Measurements from ENCODE around the gene MCM5. TPM values are rescaled to one million over a fixed set of nuclear protein-coding genes. Genes with fewer than 3 reads are reported as not detected.
A peak's percentile ranks its signal among the peaks of the same experiment; 100 is the strongest.

The MCM5 gene
- total and polyA plus RNA-seq, 2 of the 13 experiments (the other 11 are each of a cell fraction or from before 2014, with no cell fraction given), result 40.2 to 93.5 TPM

DNA sequence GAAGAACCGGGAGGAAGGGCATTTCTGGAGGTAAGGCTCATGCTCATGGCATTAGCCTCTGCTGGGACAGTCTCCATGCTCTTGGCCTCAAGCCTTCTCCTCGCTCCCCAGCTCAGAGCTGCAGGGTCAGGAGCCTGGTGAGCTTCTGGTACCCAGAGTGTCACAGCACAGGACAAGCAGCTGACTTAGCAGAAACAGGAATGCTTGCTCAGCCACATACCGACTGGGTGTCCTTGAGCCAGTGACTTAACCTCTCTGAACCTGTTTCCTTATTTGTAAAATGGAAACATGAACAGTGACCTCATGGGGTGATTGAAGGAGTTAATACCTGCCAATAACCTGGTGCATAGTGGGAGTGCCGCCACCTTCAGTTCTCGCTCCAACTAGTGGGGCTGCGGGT is 72.5 kb downstream of the MCM5 start (continued):
- TF ChIP-seq ZNF232 (CRISPR knock-in tag; IDR thresholded peaks at IDR 0.05; ENCODE audit: borderline replicate concordance) (no peak), ZC3H13 (CRISPR knock-in tag; IDR thresholded peaks at IDR 0.05) (no peak), KLF9 (CRISPR knock-in tag; IDR thresholded peaks at IDR 0.05; ENCODE audit: low read depth) (no peak), ZNF280B (CRISPR knock-in tag; IDR thresholded peaks at IDR 0.05; ENCODE audit: borderline replicate concordance) (no peak), MAFF (IDR thresholded peaks at IDR 0.05; ENCODE audit: low read depth, low read length) (peak; percentile 63), SMC3 (IDR thresholded peaks at IDR 0.05; ENCODE audit: low read length) (no peak), FOSL1 (CRISPR knock-in tag; IDR thresholded peaks at IDR 0.05; ENCODE audit: borderline replicate concordance) (no peak), ZFP36L1 (CRISPR knock-in tag; IDR thresholded peaks at IDR 0.05) (no peak)
- TF ChIP-seq, protein P1, sequence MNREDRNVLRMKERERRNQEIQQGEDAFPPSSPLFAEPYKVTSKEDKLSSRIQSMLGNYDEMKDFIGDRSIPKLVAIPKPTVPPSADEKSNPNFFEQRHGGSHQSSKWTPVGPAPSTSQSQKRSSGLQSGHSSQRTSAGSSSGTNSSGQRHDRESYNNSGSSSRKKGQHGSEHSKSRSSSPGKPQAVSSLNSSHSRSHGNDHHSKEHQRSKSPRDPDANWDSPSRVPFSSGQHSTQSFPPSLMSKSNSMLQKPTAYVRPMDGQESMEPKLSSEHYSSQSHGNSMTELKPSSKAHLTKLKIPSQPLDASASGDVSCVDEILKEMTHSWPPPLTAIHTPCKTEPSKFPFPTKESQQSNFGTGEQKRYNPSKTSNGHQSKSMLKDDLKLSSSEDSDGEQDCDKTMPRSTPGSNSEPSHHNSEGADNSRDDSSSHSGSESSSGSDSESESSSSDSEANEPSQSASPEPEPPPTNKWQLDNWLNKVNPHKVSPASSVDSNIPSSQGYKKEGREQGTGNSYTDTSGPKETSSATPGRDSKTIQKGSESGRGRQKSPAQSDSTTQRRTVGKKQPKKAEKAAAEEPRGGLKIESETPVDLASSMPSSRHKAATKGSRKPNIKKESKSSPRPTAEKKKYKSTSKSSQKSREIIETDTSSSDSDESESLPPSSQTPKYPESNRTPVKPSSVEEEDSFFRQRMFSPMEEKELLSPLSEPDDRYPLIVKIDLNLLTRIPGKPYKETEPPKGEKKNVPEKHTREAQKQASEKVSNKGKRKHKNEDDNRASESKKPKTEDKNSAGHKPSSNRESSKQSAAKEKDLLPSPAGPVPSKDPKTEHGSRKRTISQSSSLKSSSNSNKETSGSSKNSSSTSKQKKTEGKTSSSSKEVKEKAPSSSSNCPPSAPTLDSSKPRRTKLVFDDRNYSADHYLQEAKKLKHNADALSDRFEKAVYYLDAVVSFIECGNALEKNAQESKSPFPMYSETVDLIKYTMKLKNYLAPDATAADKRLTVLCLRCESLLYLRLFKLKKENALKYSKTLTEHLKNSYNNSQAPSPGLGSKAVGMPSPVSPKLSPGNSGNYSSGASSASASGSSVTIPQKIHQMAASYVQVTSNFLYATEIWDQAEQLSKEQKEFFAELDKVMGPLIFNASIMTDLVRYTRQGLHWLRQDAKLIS (CRISPR knock-in tag; IDR thresholded peaks at IDR 0.05), result no peak
- TF ChIP-seq, protein P2, sequence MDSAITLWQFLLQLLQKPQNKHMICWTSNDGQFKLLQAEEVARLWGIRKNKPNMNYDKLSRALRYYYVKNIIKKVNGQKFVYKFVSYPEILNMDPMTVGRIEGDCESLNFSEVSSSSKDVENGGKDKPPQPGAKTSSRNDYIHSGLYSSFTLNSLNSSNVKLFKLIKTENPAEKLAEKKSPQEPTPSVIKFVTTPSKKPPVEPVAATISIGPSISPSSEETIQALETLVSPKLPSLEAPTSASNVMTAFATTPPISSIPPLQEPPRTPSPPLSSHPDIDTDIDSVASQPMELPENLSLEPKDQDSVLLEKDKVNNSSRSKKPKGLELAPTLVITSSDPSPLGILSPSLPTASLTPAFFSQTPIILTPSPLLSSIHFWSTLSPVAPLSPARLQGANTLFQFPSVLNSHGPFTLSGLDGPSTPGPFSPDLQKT (CRISPR knock-in tag; IDR thresholded peaks at IDR 0.05; ENCODE audit: borderline replicate concordance), result no peak

Data from HepG2 (cell line).